NCI-H2081 (cell line): ENCODE results near the gene TGFB1I1.
"Not testable (repeated sequence)": the region's sequence is repeated elsewhere in the genome, so short reads cannot be mapped to it uniquely, and the experiment has no call there.

Experiments
- DNase-seq, 2 experiments: peaks; one replicate each; lab custom pipeline; 2025; lab: John Stamatoyannopoulos, UW

TGFB1I1 gene

DNA sequence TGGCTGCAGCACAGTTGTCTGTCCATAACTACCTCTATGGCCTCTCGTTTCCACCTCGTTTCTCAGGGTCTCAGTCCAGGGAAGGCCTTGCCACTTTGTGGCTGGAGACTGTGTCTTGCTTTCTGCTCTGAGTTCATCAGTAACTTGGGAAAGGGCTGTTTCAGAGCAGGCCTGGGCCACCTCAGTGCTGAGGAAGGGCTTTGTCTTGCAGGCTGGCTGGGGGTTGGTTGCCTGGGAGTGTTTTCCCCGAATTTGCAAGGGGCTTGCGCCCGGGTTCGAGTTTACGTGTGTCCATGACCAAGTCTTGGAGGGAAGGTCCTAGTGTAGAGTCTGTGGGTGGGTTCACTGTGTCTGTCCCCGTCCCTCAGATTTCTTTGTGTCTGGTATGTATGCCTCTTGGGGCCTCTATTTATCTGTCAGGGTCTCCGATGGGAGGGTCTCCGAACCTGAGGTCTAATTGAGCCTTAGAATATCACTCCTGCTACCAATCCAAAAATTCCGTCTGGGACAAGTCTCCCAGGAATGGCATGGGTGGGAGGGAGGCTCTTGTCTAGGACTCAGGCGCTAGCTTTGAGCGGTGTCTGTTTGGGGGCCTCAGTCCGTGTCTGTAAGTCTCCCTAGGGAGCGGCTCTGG, 594 bp upstream of the TGFB1I1 start:
- no peak for DNase-seq

- DNase-seq = peak; percentile 66 to 67
Observed at GRCh38 chr16:31472709-31473203, 804 bp downstream of the TGFB1I1 start.

- no peak for DNase-seq
Observed at GRCh38 chr16:31473264-31473984, 1.5 kb downstream of the TGFB1I1 start.

GRCh38 chr16:31474173-31474714, 2.3 kb downstream of the TGFB1I1 start:
- DNase-seq = no peak

DNA sequence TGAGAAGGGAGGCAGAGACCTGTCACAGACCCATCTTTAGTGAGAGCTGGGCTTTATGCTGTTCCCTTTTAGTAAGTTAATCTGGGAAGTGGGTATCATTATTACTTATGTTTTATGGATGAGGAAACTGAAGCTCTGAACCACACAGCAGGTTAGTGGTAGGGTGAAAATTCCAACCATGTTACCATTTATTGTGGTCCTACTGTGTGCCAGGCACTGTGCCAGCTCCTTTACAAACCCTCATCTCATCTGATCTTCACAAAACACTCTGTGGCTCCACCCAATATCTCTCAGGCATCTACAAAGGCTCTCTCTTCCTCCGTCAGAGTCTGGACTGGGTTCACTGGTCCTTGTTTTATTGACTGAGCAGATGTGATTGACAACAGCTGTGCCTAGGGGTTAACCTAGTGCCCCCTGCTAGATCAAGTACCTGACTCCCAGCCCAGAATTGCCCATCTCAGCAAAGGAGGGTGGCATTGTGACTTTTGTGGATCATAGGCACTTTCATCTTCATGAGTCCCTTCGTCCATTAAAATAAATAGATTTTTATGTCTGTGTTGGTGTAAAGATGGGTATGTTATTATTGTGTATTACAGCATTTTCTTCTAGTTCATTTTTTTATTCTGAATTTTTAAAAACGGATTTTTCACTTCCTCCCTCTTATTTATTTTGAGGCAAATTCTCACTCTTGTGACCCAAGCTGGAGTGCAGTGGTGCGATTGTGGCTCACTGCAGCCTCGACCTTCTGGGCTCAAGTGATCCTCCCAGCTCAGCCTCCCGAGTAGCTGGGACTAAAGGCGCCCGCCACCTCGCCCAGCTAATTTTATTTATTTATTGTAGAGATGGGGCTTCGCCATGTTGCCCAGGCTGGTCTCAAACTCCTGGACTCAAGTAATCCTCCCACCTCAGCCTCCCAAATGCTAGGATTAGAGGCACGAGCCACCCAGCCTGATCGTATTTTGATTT, 3.1 kb downstream of the TGFB1I1 start:
- DNase-seq = no peak

DNA sequence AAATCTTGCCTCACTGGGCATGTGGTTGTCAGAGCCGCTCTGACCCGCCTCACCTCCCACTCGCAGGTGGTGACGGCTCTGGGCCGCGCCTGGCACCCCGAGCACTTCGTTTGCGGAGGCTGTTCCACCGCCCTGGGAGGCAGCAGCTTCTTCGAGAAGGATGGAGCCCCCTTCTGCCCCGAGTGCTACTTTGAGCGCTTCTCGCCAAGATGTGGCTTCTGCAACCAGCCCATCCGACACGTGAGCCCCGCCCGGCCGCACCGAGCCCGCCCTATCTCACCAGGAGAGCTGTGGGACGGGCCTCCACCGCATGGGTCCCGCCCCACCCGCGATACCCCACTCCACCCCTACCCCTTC, 4.0 kb downstream of the TGFB1I1 start:
- no peak for DNase-seq

- DNase-seq = no peak
Observed at GRCh38 chr16:31476303-31477219, 4.6 kb downstream of the TGFB1I1 start.

- DNase-seq = no peak
Observed at GRCh38 chr16:31477220-31478216, 5.6 kb downstream of the TGFB1I1 start.

- no peak for DNase-seq
Observed at GRCh38 chr16:31478956-31479355, 7.0 kb downstream of the TGFB1I1 start.

DNA sequence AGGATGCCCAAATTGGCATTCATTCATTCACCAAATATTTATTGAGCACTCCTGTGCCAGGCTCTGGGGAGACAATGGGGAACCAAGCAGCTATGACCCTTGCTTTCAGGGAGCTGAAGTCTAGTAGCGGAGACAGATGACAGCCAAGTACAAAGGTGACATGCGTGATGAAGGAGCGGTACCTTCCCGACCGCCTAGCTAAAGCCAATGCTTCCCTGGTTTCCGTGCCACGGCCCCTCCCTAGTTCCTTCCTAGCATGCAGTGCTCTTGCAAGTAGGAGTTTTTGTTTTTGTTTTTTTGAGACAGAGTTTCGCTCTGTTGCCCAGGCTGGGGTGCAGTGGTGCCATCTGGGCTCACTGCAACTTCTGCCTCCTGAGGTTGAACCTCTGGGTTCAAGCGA, 7.8 kb downstream of the TGFB1I1 start:
- no peak for DNase-seq

- no peak for DNase-seq
Observed at GRCh38 chr16:31480851-31481536, 9.0 kb downstream of the TGFB1I1 start.

DNA sequence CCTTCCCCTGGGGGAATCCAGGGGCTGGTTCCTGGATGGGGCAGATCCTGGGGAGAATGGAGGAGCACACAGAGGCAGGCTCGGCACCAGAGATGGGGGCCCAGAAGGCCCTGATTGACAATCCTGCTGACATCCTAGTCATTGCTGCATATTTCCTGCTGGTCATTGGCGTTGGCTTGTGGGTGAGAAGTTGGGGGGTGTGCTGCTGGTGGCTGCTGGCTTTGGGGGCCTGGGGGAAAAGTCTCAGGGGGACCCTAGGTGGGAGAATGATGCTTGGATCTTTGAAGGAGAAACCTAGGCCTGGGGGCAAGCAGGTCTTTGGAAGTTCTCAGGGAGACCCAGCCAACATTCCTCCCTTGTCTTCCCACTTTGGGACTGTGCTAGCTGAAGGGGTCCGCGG, 11.1 kb downstream of the TGFB1I1 start, which contains the start of gene SLC5A2:
Gene SLC5A2, plus strand, starts transcription at position 43 of the 400 bp plus-strand sequence. Its CDS starts 14 bp downstream, at position 57.
- DNase-seq = no peak

- DNase-seq = not testable (repeated sequence)
Observed at GRCh38 chr16:31484048-31484447, 12.1 kb downstream of the TGFB1I1 start.

GRCh38 chr16:31484491-31485171, 12.7 kb downstream of the TGFB1I1 start:
- DNase-seq = no peak

GRCh38 chr16:31485571-31485970, 13.6 kb downstream of the TGFB1I1 start:
- no peak for DNase-seq

DNA sequence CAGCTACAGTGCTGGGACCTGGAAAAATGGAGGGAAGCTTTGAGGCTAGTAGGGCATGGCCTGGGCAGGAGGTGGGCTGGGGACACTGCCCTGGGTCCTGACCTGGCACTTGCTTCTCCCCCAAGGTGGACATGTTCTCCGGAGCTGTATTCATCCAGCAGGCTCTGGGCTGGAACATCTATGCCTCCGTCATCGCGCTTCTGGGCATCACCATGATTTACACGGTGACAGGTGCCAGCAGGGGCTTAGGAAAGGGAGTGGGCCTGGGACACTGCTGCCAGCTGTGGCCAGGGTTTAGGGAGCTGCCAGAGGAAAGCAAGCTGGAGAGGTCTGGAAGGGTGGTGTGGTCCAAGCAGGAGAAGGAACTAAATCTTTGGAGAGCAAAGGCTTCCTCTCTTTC, 14.1 kb downstream of the TGFB1I1 start:
- DNase-seq = no peak

- no peak for DNase-seq
Observed at GRCh38 chr16:31487071-31487719, 15.2 kb downstream of the TGFB1I1 start.
